HepG2 (cell line): ENCODE measurements around the gene DCUN1D2. TPM values are rescaled to one million over a fixed set of nuclear protein-coding genes. Genes with fewer than 3 reads are reported as not detected.

Experiments
- SNAPC2 ChIP-seq: sonication (generic); formaldehyde crosslinking; IDR thresholded peaks from 2 replicates; pipeline ENCODE4 v1.8.1; 2022; ENCODE audit warnings: mild to moderate bottlenecking, missing genetic modification reagents
- SRSF1 ChIP-seq: fragments of 200-400 bp; formaldehyde crosslinking; optimal IDR thresholded peaks from 2 replicates; pipeline ENCODE3; 2017; ENCODE audit warnings: mild to moderate bottlenecking, low read depth, low read length, moderate library complexity
- ZNF207 ChIP-seq: fragments of 450-650 bp; IDR thresholded peaks from 2 replicates; pipeline ENCODE4 v1.6.1; 2016; ENCODE audit warnings: antibody characterized with exemption, borderline replicate concordance
- polyA plus RNA-seq, 8 experiments: library from polyadenylated mRNA; depleted of rRNA in 3 of 8; stranded (reverse) in 7 of 8; unstranded in 1 of 8; fragments of >200 nt; fragmentation: Illumina TruSeq in 4 of 8; extraction: Trizol in 4 of 8; gene quantifications; 2 replicates each; pipeline versions ENCODE4 v1.2.1 to v1.2.3, GENCODE V29; 2011 to 2016; ENCODE audit warnings: low read depth in 4 of 8, missing spikeins in 1 of 8, mixed read lengths in 1 of 8; ENCODE audit not compliant: insufficient read depth in 1 of 8
- total RNA-seq, 5 experiments: library from RNA; depleted of rRNA; stranded (reverse); fragments of >200 nt; fragmentation: Illumina TruSeq; extraction: Trizol; gene quantifications; 2 replicates each; pipeline ENCODE4 v1.2.3, GENCODE V29; 2016; ENCODE audit warnings: low read depth in 1 of 5
- TF ChIP-seq, protein P1 (sequence below): sonication (generic); formaldehyde crosslinking; IDR thresholded peaks from 2 replicates; pipeline ENCODE4 v1.9.0; 2022; ENCODE audit warnings: missing genetic modification reagents, mild to moderate bottlenecking, borderline replicate concordance
- TF ChIP-seq, protein P2 (sequence below): IDR thresholded peaks from 2 replicates; pipeline ENCODE4 v1.6.1; 2016; ENCODE audit warnings: missing genetic modification reagents, missing compliant biosample characterization
- TF ChIP-seq, protein P3 (sequence below): sonication (generic); formaldehyde crosslinking; IDR thresholded peaks from 2 replicates; pipeline ENCODE4 v1.8.0; 2022; ENCODE audit warnings: mild to moderate bottlenecking, missing genetic modification reagents, borderline replicate concordance
- TF ChIP-seq, protein P4 (sequence below): sonication (generic); formaldehyde crosslinking; IDR thresholded peaks from 2 replicates; pipeline ENCODE4 v1.4.0; 2020; ENCODE audit warnings: missing genetic modification reagents, borderline replicate concordance
- TF ChIP-seq, protein P5 (sequence below): sonication (generic); formaldehyde crosslinking; IDR thresholded peaks from 2 replicates; pipeline ENCODE4 v1.9.0; 2021; ENCODE audit warnings: missing genetic modification reagents, borderline replicate concordance
- TF ChIP-seq, protein P6 (sequence below): sonication (generic); formaldehyde crosslinking; IDR thresholded peaks from 2 replicates; pipeline ENCODE4 v1.4.0; 2020; ENCODE audit warnings: mild to moderate bottlenecking, missing genetic modification reagents
- TF ChIP-seq, protein P7 (sequence below): sonication (generic); formaldehyde crosslinking; IDR thresholded peaks from 2 replicates; pipeline ENCODE4 v1.4.0; 2020; ENCODE audit warnings: missing genetic modification reagents, borderline replicate concordance

The DCUN1D2 gene
- total and polyA plus RNA-seq, 2 of the 13 experiments (the other 11 are each of a cell fraction or from before 2014, with no cell fraction given): 9.1 to 9.6 TPM

DNA sequence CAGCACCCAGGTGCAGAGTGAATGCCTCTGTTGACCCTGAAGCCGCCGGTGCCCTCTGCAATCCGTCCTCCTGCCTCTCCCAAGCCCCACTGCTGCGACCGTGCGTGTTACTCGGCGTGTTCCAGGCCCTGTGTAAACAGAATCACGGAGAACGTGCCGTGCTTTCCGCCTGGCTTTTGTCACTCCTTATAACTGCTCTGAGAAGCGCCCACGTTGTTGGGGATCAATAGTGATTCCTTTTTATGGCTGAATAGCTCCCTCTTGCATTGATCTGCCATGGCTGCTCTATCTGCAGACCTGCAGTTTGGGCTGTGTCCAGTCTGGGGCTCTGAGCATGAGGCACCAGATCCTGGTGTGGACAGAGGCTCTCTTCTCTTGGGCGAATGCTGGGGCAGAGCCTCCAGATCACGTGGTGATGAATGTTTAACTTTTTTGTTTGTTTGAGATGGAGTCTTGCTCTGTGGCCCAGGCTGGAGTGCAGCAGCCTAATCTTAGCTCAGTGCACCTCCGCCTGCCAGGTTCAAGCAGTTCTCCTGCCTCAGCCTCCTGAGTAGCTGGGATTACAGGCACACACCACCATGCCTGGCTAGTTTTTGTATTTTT, 53.0 kb downstream of the DCUN1D2 start (continued):
- TF ChIP-seq, protein P1, sequence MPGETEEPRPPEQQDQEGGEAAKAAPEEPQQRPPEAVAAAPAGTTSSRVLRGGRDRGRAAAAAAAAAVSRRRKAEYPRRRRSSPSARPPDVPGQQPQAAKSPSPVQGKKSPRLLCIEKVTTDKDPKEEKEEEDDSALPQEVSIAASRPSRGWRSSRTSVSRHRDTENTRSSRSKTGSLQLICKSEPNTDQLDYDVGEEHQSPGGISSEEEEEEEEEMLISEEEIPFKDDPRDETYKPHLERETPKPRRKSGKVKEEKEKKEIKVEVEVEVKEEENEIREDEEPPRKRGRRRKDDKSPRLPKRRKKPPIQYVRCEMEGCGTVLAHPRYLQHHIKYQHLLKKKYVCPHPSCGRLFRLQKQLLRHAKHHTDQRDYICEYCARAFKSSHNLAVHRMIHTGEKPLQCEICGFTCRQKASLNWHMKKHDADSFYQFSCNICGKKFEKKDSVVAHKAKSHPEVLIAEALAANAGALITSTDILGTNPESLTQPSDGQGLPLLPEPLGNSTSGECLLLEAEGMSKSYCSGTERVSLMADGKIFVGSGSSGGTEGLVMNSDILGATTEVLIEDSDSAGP (CRISPR knock-in tag): peak; percentile 32; the same call in 1 of the 2 replicates
- TF ChIP-seq, protein P2, sequence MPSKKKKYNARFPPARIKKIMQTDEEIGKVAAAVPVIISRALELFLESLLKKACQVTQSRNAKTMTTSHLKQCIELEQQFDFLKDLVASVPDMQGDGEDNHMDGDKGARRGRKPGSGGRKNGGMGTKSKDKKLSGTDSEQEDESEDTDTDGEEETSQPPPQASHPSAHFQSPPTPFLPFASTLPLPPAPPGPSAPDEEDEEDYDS: peak; percentile 57; the same call in 1 of the 2 replicates
- TF ChIP-seq, protein P3, sequence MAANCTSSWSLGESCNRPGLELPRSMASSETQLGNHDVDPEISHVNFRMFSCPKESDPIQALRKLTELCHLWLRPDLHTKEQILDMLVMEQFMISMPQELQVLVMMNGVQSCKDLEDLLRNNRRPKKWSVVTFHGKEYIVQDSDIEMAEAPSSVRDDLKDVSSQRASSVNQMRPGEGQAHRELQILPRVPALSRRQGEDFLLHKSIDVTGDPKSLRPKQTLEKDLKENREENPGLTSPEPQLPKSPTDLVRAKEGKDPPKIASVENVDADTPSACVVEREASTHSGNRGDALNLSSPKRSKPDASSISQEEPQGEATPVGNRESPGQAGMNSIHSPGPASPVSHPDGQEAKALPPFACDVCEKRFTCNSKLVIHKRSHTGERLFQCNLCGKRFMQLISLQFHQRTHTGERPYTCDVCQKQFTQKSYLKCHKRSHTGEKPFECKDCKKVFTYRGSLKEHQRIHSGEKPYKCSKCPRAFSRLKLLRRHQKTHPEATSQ (CRISPR knock-in tag): peak; percentile 38; the same call in 1 of the 2 replicates
- TF ChIP-seq, protein P4, sequence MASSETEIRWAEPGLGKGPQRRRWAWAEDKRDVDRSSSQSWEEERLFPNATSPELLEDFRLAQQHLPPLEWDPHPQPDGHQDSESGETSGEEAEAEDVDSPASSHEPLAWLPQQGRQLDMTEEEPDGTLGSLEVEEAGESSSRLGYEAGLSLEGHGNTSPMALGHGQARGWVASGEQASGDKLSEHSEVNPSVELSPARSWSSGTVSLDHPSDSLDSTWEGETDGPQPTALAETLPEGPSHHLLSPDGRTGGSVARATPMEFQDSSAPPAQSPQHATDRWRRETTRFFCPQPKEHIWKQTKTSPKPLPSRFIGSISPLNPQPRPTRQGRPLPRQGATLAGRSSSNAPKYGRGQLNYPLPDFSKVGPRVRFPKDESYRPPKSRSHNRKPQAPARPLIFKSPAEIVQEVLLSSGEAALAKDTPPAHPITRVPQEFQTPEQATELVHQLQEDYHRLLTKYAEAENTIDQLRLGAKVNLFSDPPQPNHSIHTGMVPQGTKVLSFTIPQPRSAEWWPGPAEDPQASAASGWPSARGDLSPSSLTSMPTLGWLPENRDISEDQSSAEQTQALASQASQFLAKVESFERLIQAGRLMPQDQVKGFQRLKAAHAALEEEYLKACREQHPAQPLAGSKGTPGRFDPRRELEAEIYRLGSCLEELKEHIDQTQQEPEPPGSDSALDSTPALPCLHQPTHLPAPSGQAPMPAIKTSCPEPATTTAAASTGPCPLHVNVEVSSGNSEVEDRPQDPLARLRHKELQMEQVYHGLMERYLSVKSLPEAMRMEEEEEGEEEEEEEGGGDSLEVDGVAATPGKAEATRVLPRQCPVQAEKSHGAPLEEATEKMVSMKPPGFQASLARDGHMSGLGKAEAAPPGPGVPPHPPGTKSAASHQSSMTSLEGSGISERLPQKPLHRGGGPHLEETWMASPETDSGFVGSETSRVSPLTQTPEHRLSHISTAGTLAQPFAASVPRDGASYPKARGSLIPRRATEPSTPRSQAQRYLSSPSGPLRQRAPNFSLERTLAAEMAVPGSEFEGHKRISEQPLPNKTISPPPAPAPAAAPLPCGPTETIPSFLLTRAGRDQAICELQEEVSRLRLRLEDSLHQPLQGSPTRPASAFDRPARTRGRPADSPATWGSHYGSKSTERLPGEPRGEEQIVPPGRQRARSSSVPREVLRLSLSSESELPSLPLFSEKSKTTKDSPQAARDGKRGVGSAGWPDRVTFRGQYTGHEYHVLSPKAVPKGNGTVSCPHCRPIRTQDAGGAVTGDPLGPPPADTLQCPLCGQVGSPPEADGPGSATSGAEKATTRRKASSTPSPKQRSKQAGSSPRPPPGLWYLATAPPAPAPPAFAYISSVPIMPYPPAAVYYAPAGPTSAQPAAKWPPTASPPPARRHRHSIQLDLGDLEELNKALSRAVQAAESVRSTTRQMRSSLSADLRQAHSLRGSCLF (CRISPR knock-in tag): no peak
- no peak for TF ChIP-seq ZNF207
- TF ChIP-seq, protein P5, sequence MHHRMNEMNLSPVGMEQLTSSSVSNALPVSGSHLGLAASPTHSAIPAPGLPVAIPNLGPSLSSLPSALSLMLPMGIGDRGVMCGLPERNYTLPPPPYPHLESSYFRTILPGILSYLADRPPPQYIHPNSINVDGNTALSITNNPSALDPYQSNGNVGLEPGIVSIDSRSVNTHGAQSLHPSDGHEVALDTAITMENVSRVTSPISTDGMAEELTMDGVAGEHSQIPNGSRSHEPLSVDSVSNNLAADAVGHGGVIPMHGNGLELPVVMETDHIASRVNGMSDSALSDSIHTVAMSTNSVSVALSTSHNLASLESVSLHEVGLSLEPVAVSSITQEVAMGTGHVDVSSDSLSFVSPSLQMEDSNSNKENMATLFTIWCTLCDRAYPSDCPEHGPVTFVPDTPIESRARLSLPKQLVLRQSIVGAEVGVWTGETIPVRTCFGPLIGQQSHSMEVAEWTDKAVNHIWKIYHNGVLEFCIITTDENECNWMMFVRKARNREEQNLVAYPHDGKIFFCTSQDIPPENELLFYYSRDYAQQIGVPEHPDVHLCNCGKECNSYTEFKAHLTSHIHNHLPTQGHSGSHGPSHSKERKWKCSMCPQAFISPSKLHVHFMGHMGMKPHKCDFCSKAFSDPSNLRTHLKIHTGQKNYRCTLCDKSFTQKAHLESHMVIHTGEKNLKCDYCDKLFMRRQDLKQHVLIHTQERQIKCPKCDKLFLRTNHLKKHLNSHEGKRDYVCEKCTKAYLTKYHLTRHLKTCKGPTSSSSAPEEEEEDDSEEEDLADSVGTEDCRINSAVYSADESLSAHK (CRISPR knock-in tag): no peak
- TF ChIP-seq, protein P6, sequence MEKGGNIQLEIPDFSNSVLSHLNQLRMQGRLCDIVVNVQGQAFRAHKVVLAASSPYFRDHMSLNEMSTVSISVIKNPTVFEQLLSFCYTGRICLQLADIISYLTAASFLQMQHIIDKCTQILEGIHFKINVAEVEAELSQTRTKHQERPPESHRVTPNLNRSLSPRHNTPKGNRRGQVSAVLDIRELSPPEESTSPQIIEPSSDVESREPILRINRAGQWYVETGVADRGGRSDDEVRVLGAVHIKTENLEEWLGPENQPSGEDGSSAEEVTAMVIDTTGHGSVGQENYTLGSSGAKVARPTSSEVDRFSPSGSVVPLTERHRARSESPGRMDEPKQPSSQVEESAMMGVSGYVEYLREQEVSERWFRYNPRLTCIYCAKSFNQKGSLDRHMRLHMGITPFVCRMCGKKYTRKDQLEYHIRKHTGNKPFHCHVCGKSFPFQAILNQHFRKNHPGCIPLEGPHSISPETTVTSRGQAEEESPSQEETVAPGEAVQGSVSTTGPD (CRISPR knock-in tag): no peak
- 0 out of 2 replicates have a peak, but pooled peaks have one; percentile 56 for TF ChIP-seq SNAPC2
- no peak for TF ChIP-seq SRSF1
- TF ChIP-seq, protein P7, sequence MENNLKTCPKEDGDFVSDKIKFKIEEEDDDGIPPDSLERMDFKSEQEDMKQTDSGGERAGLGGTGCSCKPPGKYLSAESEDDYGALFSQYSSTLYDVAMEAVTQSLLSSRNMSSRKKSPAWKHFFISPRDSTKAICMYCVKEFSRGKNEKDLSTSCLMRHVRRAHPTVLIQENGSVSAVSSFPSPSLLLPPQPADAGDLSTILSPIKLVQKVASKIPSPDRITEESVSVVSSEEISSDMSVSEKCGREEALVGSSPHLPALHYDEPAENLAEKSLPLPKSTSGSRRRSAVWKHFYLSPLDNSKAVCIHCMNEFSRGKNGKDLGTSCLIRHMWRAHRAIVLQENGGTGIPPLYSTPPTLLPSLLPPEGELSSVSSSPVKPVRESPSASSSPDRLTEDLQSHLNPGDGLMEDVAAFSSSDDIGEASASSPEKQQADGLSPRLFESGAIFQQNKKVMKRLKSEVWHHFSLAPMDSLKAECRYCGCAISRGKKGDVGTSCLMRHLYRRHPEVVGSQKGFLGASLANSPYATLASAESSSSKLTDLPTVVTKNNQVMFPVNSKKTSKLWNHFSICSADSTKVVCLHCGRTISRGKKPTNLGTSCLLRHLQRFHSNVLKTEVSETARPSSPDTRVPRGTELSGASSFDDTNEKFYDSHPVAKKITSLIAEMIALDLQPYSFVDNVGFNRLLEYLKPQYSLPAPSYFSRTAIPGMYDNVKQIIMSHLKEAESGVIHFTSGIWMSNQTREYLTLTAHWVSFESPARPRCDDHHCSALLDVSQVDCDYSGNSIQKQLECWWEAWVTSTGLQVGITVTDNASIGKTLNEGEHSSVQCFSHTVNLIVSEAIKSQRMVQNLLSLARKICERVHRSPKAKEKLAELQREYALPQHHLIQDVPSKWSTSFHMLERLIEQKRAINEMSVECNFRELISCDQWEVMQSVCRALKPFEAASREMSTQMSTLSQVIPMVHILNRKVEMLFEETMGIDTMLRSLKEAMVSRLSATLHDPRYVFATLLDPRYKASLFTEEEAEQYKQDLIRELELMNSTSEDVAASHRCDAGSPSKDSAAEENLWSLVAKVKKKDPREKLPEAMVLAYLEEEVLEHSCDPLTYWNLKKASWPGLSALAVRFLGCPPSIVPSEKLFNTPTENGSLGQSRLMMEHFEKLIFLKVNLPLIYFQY (CRISPR knock-in tag): peak; percentile 61; the same call in 1 of the 2 replicates
